Stimulated activated CD8-positive, alpha-beta memory T cell treated with anti-CD3 and anti-CD28 coated beads, Interleukin-12 subunit alpha, Interleukin-12 subunit beta, amount 100 ng/mL, for 4 hours (primary cell): Measurements from ENCODE around the gene ABLIM1.

Experiments
- DNase-seq: peaks from one replicate; pipeline ENCODE4 v3.0.0-alpha.2; 2020; ENCODE audit warnings: low read depth

ABLIM1 gene

DNA sequence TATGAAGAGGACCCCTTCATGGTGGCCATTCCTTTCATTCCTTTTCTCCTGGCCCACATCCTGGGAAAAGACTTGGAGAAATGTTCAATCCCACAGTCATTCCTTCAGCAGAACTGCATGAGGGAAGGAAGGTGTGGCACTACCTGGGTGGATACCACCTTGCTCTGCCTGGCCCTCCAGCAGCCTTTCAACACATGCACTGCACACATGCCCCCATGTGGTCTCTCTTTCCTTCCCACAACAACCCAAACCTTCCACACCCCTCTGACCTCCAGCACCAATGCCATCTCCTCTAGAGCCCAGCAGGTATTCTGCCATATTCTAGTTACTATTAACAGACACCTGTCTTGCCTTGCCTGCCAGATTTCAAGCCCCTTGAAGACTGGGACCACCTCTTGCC lies 213.3 kb downstream of the ABLIM1 start:
- no peak for DNase-seq

- no peak for DNase-seq
Observed at GRCh38 chr10:114442091-114442630, 215.9 kb downstream of the ABLIM1 start.

- DNase-seq = no peak
Observed at GRCh38 chr10:114441107-114441506, 217.0 kb downstream of the ABLIM1 start.

DNA sequence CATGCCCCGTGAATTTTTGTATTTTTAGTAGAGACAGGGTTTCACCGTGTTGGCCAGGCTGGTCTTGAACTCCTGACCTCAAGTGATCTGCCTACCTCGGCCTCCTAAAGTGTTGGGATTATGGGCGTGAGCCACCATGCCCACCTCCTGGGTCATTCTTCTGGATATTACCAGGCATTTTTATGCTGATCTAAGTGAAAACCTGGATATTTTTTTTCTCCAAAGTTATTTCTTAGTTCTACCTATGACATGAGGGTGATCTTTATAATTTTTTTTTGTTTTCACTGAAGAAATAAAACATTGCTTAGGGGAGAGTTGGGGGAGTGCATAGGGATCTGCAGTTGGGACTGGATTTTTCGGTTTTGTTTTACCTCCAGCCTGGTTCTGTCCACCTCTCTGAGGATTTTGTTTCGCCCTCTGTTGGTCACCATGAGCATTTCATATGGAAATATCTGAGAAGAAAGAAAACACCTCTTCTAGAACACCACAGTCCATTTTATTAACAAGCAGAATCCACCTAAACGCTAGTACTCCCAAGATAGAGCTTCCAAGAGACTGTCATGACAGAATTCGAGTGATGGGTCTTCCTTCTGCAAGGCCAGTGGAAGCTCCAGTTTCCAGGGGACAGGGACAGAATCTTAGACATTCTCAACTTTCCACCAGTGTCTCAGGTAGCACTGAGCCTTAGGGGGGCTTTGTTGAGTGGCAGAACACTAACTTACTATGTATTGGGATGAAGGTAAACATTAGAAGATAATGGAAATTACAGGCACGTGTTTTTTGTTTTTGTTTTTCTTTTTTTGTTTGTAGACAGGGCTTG lies 220.4 kb downstream of the ABLIM1 start:
- DNase-seq = no peak

DNA sequence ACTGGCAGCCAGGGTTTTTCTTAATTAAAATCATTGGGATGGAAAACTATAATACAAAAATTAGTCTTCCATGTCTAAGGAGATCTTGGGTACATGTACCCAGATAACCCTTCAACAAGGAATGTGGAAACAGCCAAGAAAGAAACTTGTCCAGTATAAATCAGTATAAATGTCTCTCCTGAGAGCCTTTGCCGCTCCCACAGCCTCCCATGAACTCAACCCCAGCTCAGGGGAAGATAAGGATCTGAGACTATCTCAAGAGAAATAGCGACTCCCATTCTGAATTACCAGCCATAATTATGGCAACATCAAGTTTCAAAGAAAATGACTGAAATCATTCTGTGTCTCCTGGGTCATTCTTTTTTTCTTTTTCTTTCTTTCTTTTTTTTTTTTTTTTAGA lies 221.1 kb downstream of the ABLIM1 start:
- DNase-seq = no peak

DNA sequence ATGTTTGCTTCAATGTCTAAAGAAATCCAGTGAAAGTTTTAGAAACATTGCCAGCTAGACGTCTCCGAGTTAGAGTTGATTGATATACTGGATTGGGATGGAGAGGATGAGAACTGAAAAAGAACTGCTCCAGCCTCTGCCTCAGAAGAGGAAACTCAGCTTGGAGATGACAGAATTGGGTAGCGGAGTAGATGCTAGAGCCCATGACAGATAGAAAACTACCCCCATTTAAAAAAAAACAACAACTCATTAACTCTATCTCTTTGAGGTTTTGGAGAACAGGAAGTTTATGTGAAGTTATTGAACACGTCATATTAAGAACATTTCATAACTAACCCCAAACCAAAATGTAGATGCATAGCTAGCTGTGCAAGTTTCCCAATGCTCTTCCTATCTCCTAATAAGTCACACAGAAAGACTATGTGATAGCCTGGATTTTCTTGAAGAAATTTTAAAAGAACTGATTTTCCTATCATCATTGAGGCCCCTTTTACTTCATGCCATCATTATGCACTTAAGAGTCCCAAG lies 225.4 kb downstream of the ABLIM1 start:
- no peak for DNase-seq

GRCh38 chr10:114431414-114432135 lies 226.5 kb downstream of the ABLIM1 start:
- no peak for DNase-seq

- DNase-seq = no peak
Observed at GRCh38 chr10:114430688-114431413, 227.2 kb downstream of the ABLIM1 start.

- no peak for DNase-seq
Observed at GRCh38 chr10:114429581-114430335, 228.3 kb downstream of the ABLIM1 start.

- DNase-seq = no peak
Observed at GRCh38 chr10:114427124-114427852, 230.8 kb downstream of the ABLIM1 start.

DNA sequence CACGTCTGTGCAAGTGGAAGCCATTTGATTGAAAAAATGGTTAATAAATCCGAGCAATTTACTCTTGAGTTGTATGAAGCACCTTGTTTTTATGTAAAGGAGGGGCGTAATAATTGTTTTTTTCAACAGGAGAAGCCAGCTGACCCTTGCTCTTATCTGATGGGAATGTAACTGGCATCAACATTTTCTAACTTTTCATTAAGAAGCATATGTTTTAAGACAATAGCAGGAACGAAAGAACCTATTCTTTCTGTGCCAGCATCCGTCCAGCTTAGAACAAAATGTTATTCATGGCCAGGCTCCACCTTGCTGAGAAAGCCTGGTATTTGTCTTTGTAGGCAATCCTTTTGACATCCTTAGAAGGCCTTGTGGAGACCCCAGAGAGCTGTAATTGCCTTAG lies 231.6 kb downstream of the ABLIM1 start:
- no peak for DNase-seq

- DNase-seq = no peak
Observed at GRCh38 chr10:114420811-114421485, 237.1 kb downstream of the ABLIM1 start.

DNA sequence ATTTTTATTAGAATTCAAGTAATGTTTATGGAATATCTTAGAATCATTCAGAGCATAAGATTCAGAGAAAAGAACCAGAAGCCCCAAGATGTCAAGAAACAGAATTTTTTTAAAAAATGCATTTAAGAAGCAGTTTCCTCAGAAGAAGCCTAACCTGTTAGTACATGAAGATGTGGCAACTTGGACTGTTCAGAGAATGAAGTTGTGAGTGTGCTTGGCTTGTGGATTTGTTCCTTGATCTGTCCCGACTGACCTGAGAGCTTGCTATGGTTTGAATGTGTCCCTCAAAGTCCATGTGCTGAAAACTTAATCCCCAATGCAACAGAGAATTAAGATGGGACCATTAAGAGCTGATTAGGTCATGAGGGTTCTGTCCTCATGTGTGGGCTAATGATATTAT lies 240.0 kb downstream of the ABLIM1 start:
- DNase-seq = no peak

DNA sequence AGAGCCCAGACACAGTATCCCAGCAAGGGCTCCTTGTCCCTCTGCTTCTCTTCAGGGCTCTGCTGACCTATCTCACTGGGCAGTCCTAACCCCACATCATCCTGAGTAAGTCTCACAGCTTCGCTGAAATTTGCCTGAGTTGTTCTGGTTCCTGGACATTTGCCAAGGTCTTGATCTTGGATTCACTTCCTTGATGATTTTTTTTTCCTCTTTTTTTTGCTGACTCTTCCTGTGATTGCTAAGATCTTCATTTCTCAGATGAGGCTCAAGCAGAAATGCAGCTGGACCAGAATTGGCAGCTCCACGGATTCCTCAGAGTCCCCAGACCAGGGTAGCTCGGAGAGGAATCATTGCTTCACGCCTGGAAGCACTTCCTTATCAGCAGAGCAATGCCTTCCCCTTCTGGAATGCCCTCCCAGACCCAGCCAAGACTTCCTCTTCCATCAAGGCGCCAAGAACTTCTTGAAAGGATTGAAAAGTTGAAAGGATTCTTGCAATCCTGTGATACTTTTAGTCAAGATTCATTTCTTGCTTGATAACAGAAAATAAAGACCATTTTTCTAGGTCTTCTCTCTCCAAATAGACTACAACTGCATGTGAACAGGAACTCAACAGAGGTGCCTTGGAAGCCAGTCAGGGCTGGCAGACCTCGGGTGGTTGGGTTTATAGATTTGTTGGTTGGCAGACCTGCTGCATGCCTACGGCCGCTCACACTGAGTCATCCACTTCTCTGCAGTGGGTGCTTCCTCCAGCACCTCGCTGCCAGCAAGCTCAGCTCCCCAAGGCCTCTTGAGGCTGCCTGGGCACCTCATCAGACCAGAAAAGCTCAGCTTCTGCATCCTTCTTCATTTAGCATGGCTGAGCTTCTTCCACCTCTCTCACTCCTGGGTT lies 244.9 kb downstream of the ABLIM1 start:
- DNase-seq = no peak

- DNase-seq = no peak
Observed at GRCh38 chr10:114408968-114409444, 249.1 kb downstream of the ABLIM1 start.

DNA sequence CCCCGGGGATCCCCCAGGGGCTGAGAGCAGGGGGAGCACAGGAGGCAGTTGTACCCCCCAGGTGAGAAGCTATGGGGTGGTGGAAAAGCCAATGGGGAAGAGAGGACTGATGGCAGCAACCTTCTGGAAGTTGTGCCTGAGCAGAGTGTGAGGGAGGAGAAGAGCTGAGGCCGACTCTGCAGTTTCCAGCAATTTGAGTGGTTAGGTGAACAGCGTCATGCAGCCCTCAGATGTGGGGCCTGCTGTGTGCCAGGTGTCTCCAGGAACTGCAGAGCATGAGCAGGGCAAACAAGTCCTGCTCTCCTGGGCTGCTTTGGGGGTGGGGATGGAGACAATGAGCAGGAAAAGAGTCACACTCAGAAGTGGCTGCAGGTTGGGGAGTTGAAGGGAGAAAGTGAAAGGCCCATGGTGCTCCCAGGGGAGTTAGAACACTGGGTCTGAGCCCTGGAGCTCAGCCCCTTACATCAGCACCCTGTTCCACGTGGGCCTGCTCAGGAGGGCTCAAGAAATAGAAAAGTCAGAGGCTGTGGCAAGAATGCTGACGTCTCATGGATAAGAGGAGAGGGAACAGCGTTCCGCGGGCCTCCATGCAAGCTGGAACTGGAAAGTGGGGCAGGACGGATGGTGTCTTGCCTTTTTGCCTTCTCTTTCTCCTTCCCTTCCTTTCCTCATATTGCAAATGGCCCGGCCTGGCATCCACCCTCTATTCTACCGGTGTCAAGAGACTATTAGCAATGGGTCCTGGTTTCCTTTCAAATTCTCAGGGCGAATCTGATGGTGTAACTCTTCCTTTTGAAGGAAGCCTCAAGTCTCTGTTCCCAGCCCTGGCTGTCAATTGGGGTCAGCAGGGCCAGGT lies 249.7 kb downstream of the ABLIM1 start:
- no peak for DNase-seq

GRCh38 chr10:114406455-114406854 lies 251.6 kb downstream of the ABLIM1 start:
- DNase-seq = no peak

DNA sequence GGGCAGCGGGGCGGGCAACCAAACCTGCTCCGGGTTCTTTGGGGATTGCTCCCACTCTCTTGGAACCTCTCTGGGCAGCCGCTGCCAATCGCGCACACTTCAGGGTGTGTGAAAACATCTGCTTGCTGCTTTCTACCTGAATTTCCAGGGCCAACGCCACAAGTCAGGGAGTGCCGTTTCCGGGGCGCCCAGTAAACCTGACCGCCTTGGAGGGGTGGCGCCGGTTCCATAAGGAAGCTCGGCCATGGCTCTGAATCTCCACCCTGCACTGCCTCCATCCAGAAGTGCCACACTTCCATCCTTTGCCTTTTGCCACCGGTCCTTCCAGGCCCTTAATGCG lies 253.1 kb downstream of the ABLIM1 start:
- DNase-seq = no peak
